ENCODE data around the gene CNDP2.

Gene CNDP2

DNA sequence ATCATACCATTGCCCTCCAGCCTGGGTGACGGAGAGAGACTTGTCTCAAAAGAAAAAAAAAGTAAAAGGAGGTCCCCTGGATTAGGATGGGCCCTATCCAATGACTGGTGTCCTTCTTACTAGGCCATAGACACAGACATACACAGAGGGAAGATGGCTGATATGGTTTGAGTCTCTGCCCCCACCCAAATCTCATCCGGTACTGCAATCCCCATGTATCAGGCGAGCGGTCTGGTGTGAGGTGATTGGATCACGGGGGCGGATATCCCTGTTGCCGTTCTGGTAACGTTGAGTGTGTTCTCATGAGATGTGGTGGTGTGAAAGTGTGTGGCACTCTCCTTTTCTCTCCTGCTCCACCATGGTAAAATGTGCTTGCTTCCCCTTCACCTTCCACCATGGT is 7.8 kb upstream of the CNDP2 start:
- CTCF ChIA-PET, result interaction anchor here (0.7 kb wide), 1 partner anchor 11 kb away, joined by 3 read pairs; no protein-coding TSS in a partner anchor
- TF ChIP-seq, protein P1, sequence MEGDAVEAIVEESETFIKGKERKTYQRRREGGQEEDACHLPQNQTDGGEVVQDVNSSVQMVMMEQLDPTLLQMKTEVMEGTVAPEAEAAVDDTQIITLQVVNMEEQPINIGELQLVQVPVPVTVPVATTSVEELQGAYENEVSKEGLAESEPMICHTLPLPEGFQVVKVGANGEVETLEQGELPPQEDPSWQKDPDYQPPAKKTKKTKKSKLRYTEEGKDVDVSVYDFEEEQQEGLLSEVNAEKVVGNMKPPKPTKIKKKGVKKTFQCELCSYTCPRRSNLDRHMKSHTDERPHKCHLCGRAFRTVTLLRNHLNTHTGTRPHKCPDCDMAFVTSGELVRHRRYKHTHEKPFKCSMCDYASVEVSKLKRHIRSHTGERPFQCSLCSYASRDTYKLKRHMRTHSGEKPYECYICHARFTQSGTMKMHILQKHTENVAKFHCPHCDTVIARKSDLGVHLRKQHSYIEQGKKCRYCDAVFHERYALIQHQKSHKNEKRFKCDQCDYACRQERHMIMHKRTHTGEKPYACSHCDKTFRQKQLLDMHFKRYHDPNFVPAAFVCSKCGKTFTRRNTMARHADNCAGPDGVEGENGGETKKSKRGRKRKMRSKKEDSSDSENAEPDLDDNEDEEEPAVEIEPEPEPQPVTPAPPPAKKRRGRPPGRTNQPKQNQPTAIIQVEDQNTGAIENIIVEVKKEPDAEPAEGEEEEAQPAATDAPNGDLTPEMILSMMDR (IDR thresholded peaks at IDR 0.05; ENCODE audit: insufficient read depth, low read length, missing control alignments), result no peak
- no peak overlapping the region for H3K4me3 ChIP-seq (ENCODE audit: low read depth, low read length)
- POLR2A ChIA-PET, result no interaction called here
- no peak for DNase-seq (ENCODE audit: low read depth, low spot score)

DNA sequence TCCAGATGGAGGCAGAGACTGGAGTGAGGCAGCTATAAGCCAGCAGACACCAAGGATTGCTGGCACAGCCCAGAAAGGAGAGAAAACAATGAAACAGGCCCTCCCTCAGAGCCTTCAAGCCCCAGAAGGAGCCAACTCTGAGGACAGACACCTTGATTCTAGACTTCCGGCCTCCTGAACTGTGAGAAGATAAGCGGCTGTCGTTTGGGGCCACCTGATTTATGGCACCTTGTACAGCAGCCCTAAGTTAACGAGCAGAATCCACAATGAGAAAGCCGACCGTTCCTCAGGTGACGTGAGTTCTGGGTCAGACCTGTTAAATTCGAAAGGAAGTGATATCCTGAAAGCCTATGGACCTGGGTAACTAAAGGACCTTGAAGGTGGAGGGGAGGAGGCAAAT is 7.3 kb upstream of the CNDP2 start:
- TF ChIP-seq, protein P1 (IDR thresholded peaks at IDR 0.05; ENCODE audit: insufficient read depth, low read length, missing control alignments), result no peak
- CTCF ChIA-PET, result no interaction called here
- no peak overlapping the region for H3K4me3 ChIP-seq (ENCODE audit: low read depth, low read length)
- DNase-seq (ENCODE audit: low read depth, low spot score), result no peak
- POLR2A ChIA-PET, result no interaction called here

DNA sequence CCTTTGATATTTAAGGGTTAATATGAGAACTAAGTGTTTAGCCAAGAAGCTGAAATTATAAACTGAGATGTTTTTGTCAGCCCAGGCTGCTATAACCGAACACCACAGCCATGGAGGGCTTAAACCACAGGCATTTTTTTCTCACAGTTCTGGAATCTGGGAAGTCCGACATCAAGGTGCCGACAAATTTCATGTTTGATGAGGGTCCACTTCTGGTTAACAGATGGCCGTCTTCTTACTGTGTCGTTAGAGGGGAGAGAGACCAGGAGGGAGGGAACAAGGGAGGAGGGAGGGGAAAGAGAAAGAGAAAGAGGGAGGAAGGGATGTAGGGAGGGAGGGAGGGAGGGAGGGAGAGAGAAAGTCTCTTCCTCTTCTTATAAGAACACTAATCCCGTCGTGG is 6.5 kb upstream of the CNDP2 start:
- ChIA-PET POLR2A (no interaction called here), CTCF (no interaction called here)
- DNase-seq (ENCODE audit: low read depth, low spot score), result no peak
- peak overlapping the region; percentile 43 for H3K4me3 ChIP-seq (ENCODE audit: low read depth, low read length)
- TF ChIP-seq, protein P1 (IDR thresholded peaks at IDR 0.05; ENCODE audit: insufficient read depth, low read length, missing control alignments), result no peak

DNA sequence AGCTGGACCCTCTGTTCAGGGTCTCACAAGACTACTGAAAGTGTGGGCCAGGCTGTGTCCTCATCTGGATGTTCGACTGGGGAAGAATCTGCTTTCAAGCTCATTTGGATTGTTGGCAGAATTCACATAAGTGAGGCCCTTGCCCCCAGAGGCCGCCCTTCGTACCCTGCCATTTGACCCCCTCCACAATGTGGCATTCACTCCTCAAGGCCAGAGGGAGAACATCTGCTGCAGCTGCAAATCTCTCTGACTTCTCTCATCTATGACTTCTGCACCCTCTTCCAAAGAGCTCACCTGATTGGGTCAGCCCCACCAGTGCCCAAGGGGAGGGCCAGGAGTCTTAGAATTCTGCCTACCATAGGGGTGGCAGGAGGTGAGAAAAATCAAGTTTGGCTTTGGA is 3.9 kb upstream of the CNDP2 start:
- no peak overlapping the region for H3K4me3 ChIP-seq (ENCODE audit: low read depth, low read length)
- TF ChIP-seq, protein P1 (IDR thresholded peaks at IDR 0.05; ENCODE audit: insufficient read depth, low read length, missing control alignments), result no peak
- DNase-seq (ENCODE audit: low read depth, low spot score), result no peak
- POLR2A ChIA-PET, result no interaction called here
- CTCF ChIA-PET, result interaction anchor here (1.2 to 5.9 kb wide), 2 partner anchors 139 to 295 kb away, joined by 3 to 46 read pairs; no protein-coding TSS in a partner anchor

DNA sequence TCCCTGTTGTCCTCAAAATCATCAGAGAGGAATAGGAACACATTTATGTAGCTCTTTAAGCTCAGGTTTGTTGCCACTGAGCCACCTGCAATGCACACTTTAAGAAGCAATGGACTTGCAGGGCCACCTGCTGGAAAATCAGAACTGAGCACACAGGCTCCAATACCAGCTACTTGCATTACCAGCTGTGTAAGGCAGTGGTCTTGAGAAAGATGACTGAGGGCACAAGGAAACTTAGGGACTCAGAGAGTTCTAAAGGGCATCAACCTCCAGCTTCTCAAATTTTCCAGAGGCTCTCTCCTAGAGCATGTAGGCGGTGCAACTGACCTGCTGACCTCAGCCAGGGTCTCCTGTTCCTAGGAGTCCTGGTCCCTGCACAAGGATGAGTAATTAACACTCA is 2.5 kb upstream of the CNDP2 start:
- TF ChIP-seq, protein P1 (IDR thresholded peaks at IDR 0.05; ENCODE audit: insufficient read depth, low read length, missing control alignments), result peak; percentile 45
- ChIA-PET CTCF (interaction anchor here (1.1 to 5.9 kb wide), 5 partner anchors 11 to 299 kb away, joined by 3 to 46 read pairs (median 6); no protein-coding TSS in a partner anchor), POLR2A (no interaction called here)
- H3K4me3 ChIP-seq (ENCODE audit: low read depth, low read length), result no peak overlapping the region
- no peak for DNase-seq (ENCODE audit: low read depth, low spot score)

DNA sequence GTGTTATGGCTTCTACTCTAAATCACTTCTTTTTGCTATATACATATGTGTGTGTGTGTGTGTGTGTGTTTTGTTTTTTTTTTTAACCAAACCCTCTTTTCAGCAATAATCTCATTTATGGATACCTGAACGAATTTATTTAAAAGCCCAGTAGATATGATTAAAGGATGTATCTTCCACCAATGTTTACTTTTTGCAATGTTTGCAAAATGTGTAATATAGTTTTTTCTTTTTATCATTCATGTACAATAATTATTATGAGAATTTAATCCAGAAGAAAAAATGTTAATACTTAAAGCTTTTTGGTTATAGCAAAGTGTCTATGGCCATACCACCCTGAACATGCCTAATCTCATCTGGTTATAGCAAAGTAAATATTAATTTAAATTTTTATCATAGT is 1.6 kb upstream of the CNDP2 start:
- CTCF ChIA-PET, result interaction anchor here (2.1 to 5.9 kb wide), 3 partner anchors 141 to 300 kb away, joined by 7 to 46 read pairs (median 12); no protein-coding TSS in a partner anchor

More for the DNA sequence above, 1.6 kb upstream of the CNDP2 start:
- no peak overlapping the region for H3K4me3 ChIP-seq (ENCODE audit: low read depth, low read length)
- no peak for DNase-seq (ENCODE audit: low read depth, low spot score)
- TF ChIP-seq, protein P1 (IDR thresholded peaks at IDR 0.05; ENCODE audit: insufficient read depth, low read length, missing control alignments), result no peak
- POLR2A ChIA-PET, result no interaction called here
